A549 (cell line): Measurements from ENCODE around the gene TMCO4. TPM values are rescaled to one million over a fixed set of nuclear protein-coding genes. Genes with fewer than 3 reads are reported as not detected.

Experiments used
- ATAC-seq, 2 experiments: fragments of 200-7000 bp in 1 of 2; fragments of >200 bp in 1 of 2; cut with Nextera tagmentation in 1 of 2; cut with Tn5 transposase in 1 of 2; 3 replicates each; pipeline versions ENCODE4 v1.8.0 to v1.9.1; 2018 to 2020; ENCODE audit warnings: mild to moderate bottlenecking in 1 of 2, moderate library complexity in 1 of 2
- CTCF ChIA-PET: fragments of 300-600 bp; sonication (Branson Sonifier 250); formaldehyde crosslinking; extraction: SDS; loops from one replicate; lab custom pipeline; 2021; ENCODE audit warnings: antibody characterized with exemption, inconsistent platforms; lab: Yijun Ruan, JAX
- POLR2A ChIA-PET: fragments of 350-600 bp; formaldehyde crosslinking; extraction: SDS; loops from one replicate; lab custom pipeline; 2021; ENCODE audit warnings: antibody characterized with exemption, inconsistent platforms; lab: Yijun Ruan, JAX
- DNase-seq, 2 experiments: peaks; one replicate each; pipeline versions ENCODE4 v3.0.0 to v3.0.0-alpha.2; 2011 to 2016; ENCODE audit warnings: low read depth in 1 of 2, low spot score in 1 of 2
- FAIRE-seq: peaks from 2 replicates; lab custom pipeline; 2011; peaks lifted over from hg19 to GRCh38; lab: Jason Lieb, UNC
- H3K27ac ChIP-seq, 2 experiments: fragments of >200 bp; sonication (Bioruptor Twin); formaldehyde crosslinking; 3 replicates each; pipeline ENCODE4 v1.5.1; 2016 to 2017
- H3K4me1 ChIP-seq: fragments of >200 bp; sonication (Bioruptor Twin); formaldehyde crosslinking; 3 replicates; pipeline ENCODE4 v1.6.1; 2016
- H3K4me2 ChIP-seq: fragments of >200 bp; sonication (Bioruptor Twin); formaldehyde crosslinking; 3 replicates; pipeline ENCODE4 v1.6.1; 2016
- H3K4me3 ChIP-seq: fragments of >200 bp; sonication (Bioruptor Twin); formaldehyde crosslinking; 3 replicates; pipeline ENCODE4 v1.5.1; 2016
- H3K9me3 ChIP-seq: fragments of >200 bp; sonication (Bioruptor Twin); formaldehyde crosslinking; 3 replicates; pipeline ENCODE4 v1.6.1; 2016
- ATOH8 ChIP-seq: fragments of 250-450 bp; sonication (Bioruptor Pico); IDR thresholded peaks from 2 replicates; pipeline ENCODE4 v1.5.0; 2020; ENCODE audit warnings: low read depth, mild to moderate bottlenecking, moderate library complexity
- CBX2 ChIP-seq: fragments of 200-600 bp; sonication (generic); IDR thresholded peaks from 2 replicates; pipeline ENCODE4 v1.6.1; 2016; ENCODE audit warnings: low read depth, mild to moderate bottlenecking, borderline replicate concordance
- CBX8 ChIP-seq: fragments of 200-600 bp; sonication (generic); IDR thresholded peaks from 2 replicates; pipeline ENCODE4 v1.6.1; 2016
- CEBPB ChIP-seq, 2 experiments: fragments of >200 bp in 1 of 2; sonication (Bioruptor Twin) in 1 of 2; formaldehyde crosslinking in 1 of 2; IDR thresholded peaks; 2 replicates each; pipeline ENCODE4 v1.6.1; 2012 to 2016
- CHD4 ChIP-seq: fragments of 200-600 bp; sonication (generic); IDR thresholded peaks from 2 replicates; pipeline ENCODE4 v1.6.1; 2016; ENCODE audit warnings: antibody characterized with exemption, mild to moderate bottlenecking, borderline replicate concordance
- EP300 ChIP-seq, 2 experiments: fragments of >200 bp; sonication (Bioruptor Twin); formaldehyde crosslinking; IDR thresholded peaks; 2 replicates in 1 of 2; 3 replicates in 1 of 2; pipeline ENCODE4 v1.6.1; 2016 to 2017
- ESRRA ChIP-seq: fragments of 150-350 bp; IDR thresholded peaks from 2 replicates; pipeline ENCODE4 v1.6.1; 2014; ENCODE audit warnings: mild to moderate bottlenecking, low read length, borderline replicate concordance
- HMGXB4 ChIP-seq: fragments of 250-450 bp; sonication (Bioruptor Pico); IDR thresholded peaks from 2 replicates; pipeline ENCODE4 v1.5.0; 2021; ENCODE audit warnings: mild to moderate bottlenecking, moderate library complexity, borderline replicate concordance
- HOXB5 ChIP-seq: fragments of 250-450 bp; sonication (Bioruptor Pico); IDR thresholded peaks from 2 replicates; pipeline ENCODE4 v1.5.0; 2020; ENCODE audit warnings: mild to moderate bottlenecking, moderate library complexity
- JUN ChIP-seq, 2 experiments: fragments of >200 bp; sonication (Bioruptor Twin); formaldehyde crosslinking; IDR thresholded peaks; 2 replicates in 1 of 2; 3 replicates in 1 of 2; pipeline ENCODE4 v1.6.1; 2016 to 2017
- JUNB ChIP-seq: fragments of >200 bp; sonication (Bioruptor Twin); formaldehyde crosslinking; IDR thresholded peaks from 2 replicates; pipeline ENCODE4 v1.6.1; 2016
- KDM5A ChIP-seq: fragments of 200-600 bp; sonication (generic); IDR thresholded peaks from 2 replicates; pipeline ENCODE4 v1.6.1; 2016; ENCODE audit warnings: antibody characterized with exemption, mild to moderate bottlenecking
- MAFK ChIP-seq: fragments of 450-650 bp; IDR thresholded peaks from 2 replicates; pipeline ENCODE4 v1.6.1; 2014; ENCODE audit not compliant: partially characterized antibody
- MYC ChIP-seq: IDR thresholded peaks from 2 replicates; pipeline ENCODE4 v1.6.1; 2012; ENCODE audit warnings: mild to moderate bottlenecking, inconsistent platforms, low read length, improper control_type of control experiment, borderline replicate concordance
- NR3C1 ChIP-seq: fragments of >200 bp; sonication (Bioruptor Twin); formaldehyde crosslinking; IDR thresholded peaks from 3 replicates; pipeline ENCODE4 v1.6.1; 2017
- PHF8 ChIP-seq: fragments of 200-600 bp; sonication (generic); IDR thresholded peaks from 2 replicates; pipeline ENCODE4 v1.6.1; 2016; ENCODE audit warnings: low read depth, mild to moderate bottlenecking, antibody characterized with exemption, moderate library complexity, borderline replicate concordance
- POLR2A ChIP-seq: IDR thresholded peaks from 2 replicates; pipeline ENCODE4 v1.6.1; 2012; ENCODE audit warnings: mild to moderate bottlenecking, low read length
- RCOR1 ChIP-seq: fragments of 150-350 bp; IDR thresholded peaks from 2 replicates; pipeline ENCODE4 v1.6.1; 2014; ENCODE audit warnings: antibody characterized with exemption, low read length, low read depth
- RFX5 ChIP-seq: fragments of 450-650 bp; IDR thresholded peaks from 2 replicates; pipeline ENCODE4 v1.7.1; 2014; ENCODE audit warnings: antibody characterized with exemption, mild to moderate bottlenecking, moderate library complexity
- SREBF2 ChIP-seq: fragments of 450-650 bp; IDR thresholded peaks from 2 replicates; pipeline ENCODE4 v1.6.1; 2014; ENCODE audit warnings: mild to moderate bottlenecking, moderate library complexity
- TFCP2L1 ChIP-seq: fragments of 250-450 bp; sonication (Bioruptor Pico); IDR thresholded peaks from 2 replicates; pipeline ENCODE4 v1.5.0; 2021; ENCODE audit warnings: mild to moderate bottlenecking
- ZFP36 ChIP-seq: fragments of 450-650 bp; IDR thresholded peaks from 2 replicates; pipeline ENCODE4 v1.6.1; 2014; ENCODE audit warnings: borderline replicate concordance; ENCODE audit not compliant: partially characterized antibody
- ZNF302 ChIP-seq: fragments of 250-450 bp; sonication (Bioruptor Pico); IDR thresholded peaks from 2 replicates; pipeline ENCODE4 v1.9.0; 2021; ENCODE audit warnings: inconsistent platforms, mild to moderate bottlenecking, moderate library complexity
- ZSCAN20 ChIP-seq: fragments of 250-450 bp; sonication (Bioruptor Pico); IDR thresholded peaks from 2 replicates; pipeline ENCODE4 v1.8.0; 2022; ENCODE audit warnings: mild to moderate bottlenecking, moderate library complexity
- WGBS: methylation state at CpG from one replicate; pipeline ENCODE4 v1.1.6; 2017; ENCODE audit errors: missing lambda C conversion rate; 5-methylcytosine and 5-hydroxymethylcytosine counted together
- polyA plus RNA-seq, 4 experiments: library from polyadenylated mRNA; depleted of rRNA in 3 of 4; stranded (reverse); fragments of >200 nt; fragmentation: RNase III in 1 of 4; extraction: RNeasy Plus Mini Kit Qiagen cat#74134 plus additional on column Dnase treatment in 1 of 4; gene quantifications; 2 replicates in 3 of 4; 3 replicates in 1 of 4; pipeline ENCODE4 v1.2.3, GENCODE V29; 2011 to 2017
- TF ChIP-seq, protein P1 (sequence below): IDR thresholded peaks from 2 replicates; pipeline ENCODE4 v1.6.1; 2012

TMCO4 gene
- polyA plus RNA-seq, 2 of the 4 experiments (the other 2 are of a cell fraction): 4.0 to 4.6 TPM

DNA sequence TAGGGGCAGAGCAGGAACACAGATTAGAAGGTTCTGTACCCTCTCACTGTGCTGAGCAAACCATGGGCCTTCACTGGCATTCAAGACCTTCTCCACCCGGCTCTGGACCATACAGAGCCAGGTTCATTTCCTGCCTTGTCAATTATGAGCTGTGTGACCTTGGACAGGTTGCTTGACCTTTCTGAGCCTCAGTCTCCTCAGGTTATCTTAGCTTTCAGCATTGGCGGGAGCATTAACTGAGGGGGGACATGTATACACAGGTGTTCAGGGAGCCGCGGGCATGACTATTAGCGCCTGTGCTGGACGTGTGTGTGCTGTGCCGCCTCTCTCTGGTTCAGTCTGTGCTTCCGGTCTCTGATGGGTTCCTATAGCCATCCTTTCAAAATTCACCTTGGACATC is 102.9 kb downstream of the TMCO4 start:
- no peaks in the 10 kb centered on the region for H3K4me1 ChIP-seq
- 93% methylated on average over 8 of the region's 8 CpGs for WGBS
- CTCF ChIA-PET: interaction anchor here (0.9 to 1.5 kb wide), 2 partner anchors 35 to 37 kb away, joined by 4 to 6 read pairs; no protein-coding TSS in a partner anchor
- ATAC-seq: no peak
- H3K4me2 ChIP-seq: no peak overlapping the region
- H3K27ac ChIP-seq: no peak overlapping the region
- DNase-seq: no peak
- POLR2A ChIA-PET: no interaction called here
- H3K4me3 ChIP-seq: no peak overlapping the region
- TF ChIP-seq KDM5A (no peak), CBX2 (no peak), EP300 (IDR thresholded peaks at IDR 0.05) (no peak)
- H3K9me3 ChIP-seq: no peaks in the 10 kb centered on the region
- FAIRE-seq: no peak

- ChIA-PET CTCF (interaction anchor here (1.6 kb wide), 1 partner anchor 14 kb away, joined by 4 read pairs; no protein-coding TSS in a partner anchor), POLR2A (no interaction called here)
- no peak for TF ChIP-seq ZFP36
- TF ChIP-seq PHF8: no peak
- no peak for TF ChIP-seq NR3C1
- no peak for TF ChIP-seq KDM5A
- no peak for TF ChIP-seq JUN (IDR thresholded peaks at IDR 0.05)
- no peak for TF ChIP-seq ZNF302
- TF ChIP-seq EP300 (IDR thresholded peaks at IDR 0.05): no peak
- no peak for TF ChIP-seq RCOR1
- TF ChIP-seq CBX8: no peak
- no peak overlapping the region for H3K27ac ChIP-seq
- no peak for DNase-seq
- no peaks in the 10 kb centered on the region for H3K4me1 ChIP-seq
- no peak overlapping the region for H3K4me3 ChIP-seq
- no peak overlapping the region for H3K4me2 ChIP-seq
- 0 out of 6 replicates have a peak, but pooled peaks of 1 of the 2 experiments have one; percentile 19 for ATAC-seq
- no peak for FAIRE-seq
- WGBS: 85% methylated on average over 4 of the region's 7 CpGs
- no peaks in the 10 kb centered on the region for H3K9me3 ChIP-seq
These were observed 103.9 kb downstream of the TMCO4 start for GRCh38 chr1:19695772-19696171.

DNA sequence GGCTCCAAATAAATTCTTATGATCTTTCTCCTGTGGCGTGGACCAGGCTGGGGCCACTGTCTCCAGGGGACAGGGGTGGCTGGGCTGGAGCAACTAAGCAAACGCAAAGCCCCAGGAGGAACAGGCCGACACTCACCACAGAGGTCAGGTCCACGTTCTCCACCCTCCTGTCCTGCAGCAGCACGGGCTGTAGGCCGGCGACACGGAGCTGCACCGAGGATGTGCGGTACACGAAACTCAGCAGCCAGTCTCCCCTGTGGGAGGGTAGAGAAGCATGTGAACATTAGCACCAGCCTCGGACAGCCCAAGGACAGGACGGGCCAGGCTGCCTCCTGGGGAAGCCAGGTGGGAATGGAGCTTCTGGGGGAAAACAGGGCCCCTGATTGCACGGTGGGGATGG is 105.4 kb downstream of the TMCO4 start:
- 83% methylated on average over 13 of the region's 14 CpGs for WGBS
- H3K4me3 ChIP-seq: no peak overlapping the region
- no peak for FAIRE-seq
- H3K27ac ChIP-seq: no peak overlapping the region
- no peak overlapping the region for H3K4me2 ChIP-seq
- ATAC-seq: no peak
- CTCF ChIA-PET: interaction anchor here (0.9 to 4.0 kb wide), 3 partner anchors 10 to 33 kb away, joined by 3 to 21 read pairs (median 4); no protein-coding TSS in a partner anchor
- TF ChIP-seq RFX5: no peak
- TF ChIP-seq PHF8: no peak
- TF ChIP-seq, all 56 proteins: peak for 0
- H3K4me1 ChIP-seq: no peaks in the 10 kb centered on the region
- POLR2A ChIA-PET: no interaction called here
- DNase-seq: no peak
- H3K9me3 ChIP-seq: no peaks in the 10 kb centered on the region

DNA sequence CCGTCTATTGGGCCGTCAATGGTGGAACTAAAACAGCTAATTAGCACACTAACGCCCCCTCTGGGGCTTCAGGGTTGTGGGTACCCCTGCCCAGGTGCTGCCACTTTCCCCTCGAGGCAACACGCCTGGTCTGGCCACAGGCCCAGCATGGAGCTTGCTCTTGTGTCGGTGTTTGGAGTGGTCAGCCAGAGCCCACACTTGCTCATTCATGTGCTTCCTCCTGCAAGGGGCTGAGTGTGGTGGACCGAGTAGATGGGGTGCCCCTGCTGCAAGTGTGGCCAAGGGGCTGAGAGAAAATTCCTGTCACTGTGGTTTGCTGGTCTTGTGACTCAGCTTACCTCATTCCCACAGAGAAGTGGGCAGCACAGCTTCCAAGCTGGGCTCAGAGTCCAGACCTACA is 109.4 kb downstream of the TMCO4 start:
- Histone ChIP-seq H3K4me3 (no peak overlapping the region), H3K9me3 (no peaks in the 10 kb centered on the region), H3K4me2 (no peak overlapping the region), H3K4me1 (no peaks in the 10 kb centered on the region), H3K27ac (no peak overlapping the region)
- 80% methylated on average over 2 of the region's 7 CpGs for WGBS
- ChIA-PET POLR2A (no interaction called here), CTCF (interaction anchor here (0.7 to 2.4 kb wide), 2 partner anchors 14 to 25 kb away, joined by 3 to 12 read pairs; no protein-coding TSS in a partner anchor)
- DNase-seq: no peak
- TF ChIP-seq JUNB: no peak
- TF ChIP-seq MYC: no peak
- TF ChIP-seq POLR2A: 0 out of 2 replicates have a peak, but pooled peaks have one; percentile 14
- no peak for TF ChIP-seq MAFK
- TF ChIP-seq SREBF2: no peak
- TF ChIP-seq CEBPB (IDR thresholded peaks at IDR 0.05): no peak
- ATAC-seq: no peak
- no peak for FAIRE-seq

DNA sequence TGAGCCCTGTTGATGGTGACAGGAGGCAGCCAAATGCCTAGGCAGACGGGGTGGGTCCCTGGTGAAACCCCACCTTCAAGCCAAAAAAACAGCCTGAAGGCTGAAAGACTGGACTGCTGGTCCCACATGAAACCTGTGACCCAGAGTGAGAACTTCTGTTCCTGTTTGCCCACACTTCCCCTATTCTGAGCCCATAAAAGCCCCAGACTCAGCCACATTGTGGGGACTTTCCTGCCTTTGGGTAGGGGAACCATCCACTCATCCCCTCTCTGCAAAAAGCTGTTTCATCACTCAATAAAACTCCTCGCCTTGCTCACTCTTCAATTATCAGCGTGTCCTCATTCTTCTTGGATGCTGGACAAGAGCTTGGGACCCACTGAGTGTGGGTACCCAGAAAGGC is 109.9 kb downstream of the TMCO4 start:
- no peak overlapping the region for H3K4me3 ChIP-seq
- no peaks in the 10 kb centered on the region for H3K4me1 ChIP-seq
- no peak for FAIRE-seq
- no peak overlapping the region for H3K4me2 ChIP-seq
- no peak overlapping the region for H3K27ac ChIP-seq
- 83% methylated on average over 2 of the region's 3 CpGs for WGBS
- CTCF ChIA-PET: interaction anchor here (0.7 to 2.4 kb wide), 2 partner anchors 15 to 26 kb away, joined by 3 to 12 read pairs; no protein-coding TSS in a partner anchor
- no peaks in the 10 kb centered on the region for H3K9me3 ChIP-seq
- no peak for DNase-seq
- no peak for ATAC-seq
- POLR2A ChIA-PET: no interaction called here
- no peak for TF ChIP-seq ATOH8
- no peak for TF ChIP-seq HMGXB4 (CRISPR knock-in tag)
- TF ChIP-seq, protein P1, sequence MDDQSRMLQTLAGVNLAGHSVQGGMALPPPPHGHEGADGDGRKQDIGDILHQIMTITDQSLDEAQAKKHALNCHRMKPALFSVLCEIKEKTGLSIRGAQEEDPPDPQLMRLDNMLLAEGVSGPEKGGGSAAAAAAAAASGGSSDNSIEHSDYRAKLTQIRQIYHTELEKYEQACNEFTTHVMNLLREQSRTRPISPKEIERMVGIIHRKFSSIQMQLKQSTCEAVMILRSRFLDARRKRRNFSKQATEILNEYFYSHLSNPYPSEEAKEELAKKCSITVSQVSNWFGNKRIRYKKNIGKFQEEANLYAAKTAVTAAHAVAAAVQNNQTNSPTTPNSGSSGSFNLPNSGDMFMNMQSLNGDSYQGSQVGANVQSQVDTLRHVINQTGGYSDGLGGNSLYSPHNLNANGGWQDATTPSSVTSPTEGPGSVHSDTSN: no peak
- no peak for TF ChIP-seq CHD4
- no peak for TF ChIP-seq MYC
- no peak for TF ChIP-seq HOXB5 (CRISPR knock-in tag)
- no peak for TF ChIP-seq ESRRA
- TF ChIP-seq TFCP2L1 (CRISPR knock-in tag): no peak
- no peak for TF ChIP-seq ZSCAN20
